K562 (cell line): Measurements from ENCODE around the gene LAG3. TPM values are rescaled to one million over a fixed set of nuclear protein-coding genes. Genes with fewer than 3 reads are reported as not detected.
A peak's percentile ranks its signal among the peaks of the same experiment; 100 is the strongest.

ENCODE experiments used
- ARID1B ChIP-seq: fragments of 450-650 bp; IDR thresholded peaks from 2 replicates; pipeline ENCODE4 v1.6.1; 2016; ENCODE audit warnings: antibody characterized with exemption, mild to moderate bottlenecking, inconsistent platforms
- HDAC8 ChIP-seq: fragments of 450-650 bp; IDR thresholded peaks from 2 replicates; pipeline ENCODE4 v1.6.1; 2016; ENCODE audit warnings: mild to moderate bottlenecking, missing genetic modification characterization, moderate library complexity, missing compliant biosample characterization
- MCM7 ChIP-seq, 2 experiments: fragments of 450-650 bp; IDR thresholded peaks; 2 replicates each; pipeline ENCODE4 v1.6.1; 2016 to 2018
- NONO ChIP-seq, 2 experiments: fragments of 200-400 bp in 1 of 2; fragments of 450-650 bp in 1 of 2; formaldehyde crosslinking in 1 of 2; IDR thresholded peaks; 2 replicates each; pipeline ENCODE4 v1.6.1; 2017; ENCODE audit warnings: low read depth in 2 of 2, mild to moderate bottlenecking in 2 of 2, moderate library complexity in 2 of 2, low read length in 1 of 2
- PCBP1 ChIP-seq: fragments of 200-400 bp; formaldehyde crosslinking; IDR thresholded peaks from 2 replicates; pipeline ENCODE4 v1.6.1; 2018; ENCODE audit warnings: mild to moderate bottlenecking, low read depth, low read length; ENCODE audit not compliant: poor library complexity, severe bottlenecking
- TBP ChIP-seq: optimal IDR thresholded peaks from 2 replicates; pipeline ENCODE3; 2011; ENCODE audit warnings: low read depth, low read length, improper control_type of control experiment
- TFAM ChIP-seq: fragments of 250-450 bp; sonication (Bioruptor Pico); conservative IDR thresholded peaks from 2 replicates; pipeline ENCODE4 v1.5.0; 2021; ENCODE audit warnings: mild to moderate bottlenecking, moderate library complexity
- TRIM24 ChIP-seq, 2 experiments: fragments of 450-650 bp; IDR thresholded peaks; 2 replicates each; pipeline ENCODE4 v1.6.1; 2016
- ZBTB8A ChIP-seq: fragments of 450-650 bp; IDR thresholded peaks from 2 replicates; pipeline ENCODE4 v1.6.1; 2018; ENCODE audit warnings: mild to moderate bottlenecking, moderate library complexity; ENCODE audit not compliant: partially characterized antibody
- ZNF217 ChIP-seq: sonication (generic); formaldehyde crosslinking; IDR thresholded peaks from 2 replicates; pipeline ENCODE4 v1.8.0; 2022; ENCODE audit warnings: mild to moderate bottlenecking, missing genetic modification reagents
- ZNF384 ChIP-seq: IDR thresholded peaks from 2 replicates; pipeline ENCODE4 v1.6.1; 2012; ENCODE audit warnings: low read depth, low read length, improper control_type of control experiment
- ZNF707 ChIP-seq: fragments of 250-450 bp; sonication (Bioruptor Pico); conservative IDR thresholded peaks from 2 replicates; pipeline ENCODE4 v1.8.0; 2022; ENCODE audit warnings: inconsistent platforms, mild to moderate bottlenecking, moderate library complexity
- ZNF717 ChIP-seq: fragments of 250-450 bp; sonication (Bioruptor Pico); IDR thresholded peaks from 2 replicates; pipeline ENCODE4 v1.5.0; 2021
- polyA plus RNA-seq, 8 experiments: library from polyadenylated mRNA; depleted of rRNA in 4 of 8; stranded (reverse) in 5 of 8; unstranded in 3 of 8; fragments of >200 nt; fragmentation: Nextera tagmentation in 2 of 8; fragmentation: Illumina TruSeq in 1 of 8; extraction: Ambion mirVana in 2 of 8; extraction: Trizol in 1 of 8; gene quantifications; 2 replicates each; pipeline versions ENCODE4 v1.2.1 to v1.2.3, GENCODE V29; 2011 to 2014; ENCODE audit warnings: inconsistent platforms in 1 of 8, missing spikeins in 1 of 8
- total RNA-seq, 7 experiments: library from RNA; depleted of rRNA in 6 of 7; stranded (reverse); fragments of >200 nt in 6 of 7; fragmentation: Illumina TruSeq in 2 of 7; extraction: Trizol in 2 of 7; gene quantifications; 2 replicates each; pipeline versions ENCODE4 v1.2.1 to v1.2.3, GENCODE V29; 2011 to 2021; ENCODE audit warnings: low replicate concordance in 1 of 7
- TF ChIP-seq, protein P1 (sequence below), 2 experiments: fragments of 450-650 bp in 1 of 2; sonication (generic) in 1 of 2; formaldehyde crosslinking in 1 of 2; IDR thresholded peaks; 2 replicates each; pipeline versions ENCODE4 v1.7.1 to v1.9.0; 2016 to 2022; ENCODE audit warnings: inconsistent platforms in 1 of 2, mild to moderate bottlenecking in 1 of 2, missing genetic modification reagents in 1 of 2
- TF ChIP-seq, protein P2 (sequence below): fragments of 250-450 bp; sonication (Bioruptor Pico); IDR thresholded peaks from 2 replicates; pipeline ENCODE4 v1.6.1; 2021; ENCODE audit warnings: mild to moderate bottlenecking
- TF ChIP-seq, protein P3 (sequence below): fragments of 250-450 bp; sonication (Bioruptor Pico); IDR thresholded peaks from 2 replicates; pipeline ENCODE4 v1.8.0; 2022; ENCODE audit warnings: moderate library complexity, mild to moderate bottlenecking, inconsistent platforms
- TF ChIP-seq, protein P4 (sequence below): fragments of 450-650 bp; IDR thresholded peaks from 2 replicates; pipeline ENCODE4 v1.6.1; 2016; ENCODE audit warnings: missing biosample characterization, missing genetic modification characterization

LAG3 gene
- total and polyA plus RNA-seq, 9 of the 15 experiments (the other 6 are each of a cell fraction or from before 2014, with no cell fraction given): 0.07 to 0.66 (median 0.09) TPM; not detected in 1

DNA sequence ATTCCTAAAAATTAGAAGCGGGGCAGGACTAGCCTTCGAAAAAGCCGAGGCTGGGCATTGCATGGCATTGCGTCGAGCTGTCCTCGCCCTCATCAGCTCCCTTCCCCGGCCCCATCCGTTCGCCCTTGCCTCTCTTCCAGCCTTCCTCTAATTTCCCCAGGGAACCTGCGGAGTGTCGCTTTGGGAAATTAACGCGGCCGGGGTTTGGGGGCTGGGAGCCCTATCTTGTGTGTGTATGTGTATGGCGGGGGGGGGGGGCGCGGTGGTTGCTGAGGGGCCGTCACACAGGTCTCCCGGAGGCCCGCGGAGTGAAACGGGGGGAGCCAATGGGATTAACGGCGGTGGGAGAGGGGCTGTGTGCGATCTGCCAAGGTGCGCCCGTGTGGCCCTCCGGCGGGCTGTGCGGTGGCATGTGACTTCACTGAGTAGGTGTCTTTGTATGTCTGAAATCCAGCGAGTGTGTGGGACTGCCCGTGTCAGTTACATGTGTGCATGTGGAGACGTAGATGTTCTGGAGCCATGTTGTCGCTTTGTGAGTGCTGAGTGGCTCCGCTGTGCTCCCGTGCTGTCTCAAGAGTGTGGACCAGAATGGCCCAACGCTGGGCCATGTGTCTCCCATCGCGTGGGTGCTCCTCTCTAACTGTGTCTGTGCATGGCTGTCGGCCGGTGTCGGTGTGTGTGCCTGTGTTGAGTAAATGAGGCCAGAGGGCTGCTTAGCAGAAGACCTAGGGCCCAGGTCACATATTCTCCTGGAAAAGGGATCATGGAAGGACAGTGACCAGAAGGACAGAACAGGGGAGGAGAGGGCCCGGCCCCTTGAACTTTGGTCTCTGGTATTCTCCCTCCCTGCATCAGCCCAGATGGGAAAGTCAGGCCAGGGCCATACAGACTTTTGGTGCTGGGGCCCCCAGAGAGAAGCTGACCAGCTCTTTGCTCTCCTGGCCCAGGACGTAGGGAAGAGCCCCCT, 4.7 kb upstream of the LAG3 start (continued):
- TF ChIP-seq, protein P1, sequence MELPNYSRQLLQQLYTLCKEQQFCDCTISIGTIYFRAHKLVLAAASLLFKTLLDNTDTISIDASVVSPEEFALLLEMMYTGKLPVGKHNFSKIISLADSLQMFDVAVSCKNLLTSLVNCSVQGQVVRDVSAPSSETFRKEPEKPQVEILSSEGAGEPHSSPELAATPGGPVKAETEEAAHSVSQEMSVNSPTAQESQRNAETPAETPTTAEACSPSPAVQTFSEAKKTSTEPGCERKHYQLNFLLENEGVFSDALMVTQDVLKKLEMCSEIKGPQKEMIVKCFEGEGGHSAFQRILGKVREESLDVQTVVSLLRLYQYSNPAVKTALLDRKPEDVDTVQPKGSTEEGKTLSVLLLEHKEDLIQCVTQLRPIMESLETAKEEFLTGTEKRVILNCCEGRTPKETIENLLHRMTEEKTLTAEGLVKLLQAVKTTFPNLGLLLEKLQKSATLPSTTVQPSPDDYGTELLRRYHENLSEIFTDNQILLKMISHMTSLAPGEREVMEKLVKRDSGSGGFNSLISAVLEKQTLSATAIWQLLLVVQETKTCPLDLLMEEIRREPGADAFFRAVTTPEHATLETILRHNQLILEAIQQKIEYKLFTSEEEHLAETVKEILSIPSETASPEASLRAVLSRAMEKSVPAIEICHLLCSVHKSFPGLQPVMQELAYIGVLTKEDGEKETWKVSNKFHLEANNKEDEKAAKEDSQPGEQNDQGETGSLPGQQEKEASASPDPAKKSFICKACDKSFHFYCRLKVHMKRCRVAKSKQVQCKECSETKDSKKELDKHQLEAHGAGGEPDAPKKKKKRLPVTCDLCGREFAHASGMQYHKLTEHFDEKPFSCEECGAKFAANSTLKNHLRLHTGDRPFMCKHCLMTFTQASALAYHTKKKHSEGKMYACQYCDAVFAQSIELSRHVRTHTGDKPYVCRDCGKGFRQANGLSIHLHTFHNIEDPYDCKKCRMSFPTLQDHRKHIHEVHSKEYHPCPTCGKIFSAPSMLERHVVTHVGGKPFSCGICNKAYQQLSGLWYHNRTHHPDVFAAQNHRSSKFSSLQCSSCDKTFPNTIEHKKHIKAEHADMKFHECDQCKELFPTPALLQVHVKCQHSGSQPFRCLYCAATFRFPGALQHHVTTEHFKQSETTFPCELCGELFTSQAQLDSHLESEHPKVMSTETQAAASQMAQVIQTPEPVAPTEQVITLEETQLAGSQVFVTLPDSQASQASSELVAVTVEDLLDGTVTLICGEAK (IDR thresholded peaks at IDR 0.05): peak; percentile 12; the same call in 1 of the 2 replicates
- TF ChIP-seq, protein P1 (CRISPR knock-in tag; IDR thresholded peaks at IDR 0.05): no peak
- TF ChIP-seq ARID1B: no peak
- no peak for TF ChIP-seq TBP
- TF ChIP-seq, protein P2, sequence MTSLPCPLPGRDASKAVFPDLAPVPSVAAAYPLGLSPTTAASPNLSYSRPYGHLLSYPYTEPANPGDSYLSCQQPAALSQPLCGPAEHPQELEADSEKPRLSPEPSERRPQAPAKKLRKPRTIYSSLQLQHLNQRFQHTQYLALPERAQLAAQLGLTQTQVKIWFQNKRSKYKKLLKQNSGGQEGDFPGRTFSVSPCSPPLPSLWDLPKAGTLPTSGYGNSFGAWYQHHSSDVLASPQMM (CRISPR knock-in tag): no peak
- TF ChIP-seq HDAC8 (tag): no peak
- TF ChIP-seq TRIM24 (IDR thresholded peaks at IDR 0.05): no peak
- TF ChIP-seq, protein P3, sequence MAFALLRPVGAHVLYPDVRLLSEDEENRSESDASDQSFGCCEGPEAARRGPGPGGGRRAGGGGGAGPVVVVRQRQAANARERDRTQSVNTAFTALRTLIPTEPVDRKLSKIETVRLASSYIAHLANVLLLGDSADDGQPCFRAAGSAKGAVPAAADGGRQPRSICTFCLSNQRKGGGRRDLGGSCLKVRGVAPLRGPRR (CRISPR knock-in tag): no peak
- no peak for TF ChIP-seq TFAM (CRISPR knock-in tag)
- TF ChIP-seq MCM7 (IDR thresholded peaks at IDR 0.05): no peak
- TF ChIP-seq ZNF717 (CRISPR knock-in tag): no peak
- no peak for TF ChIP-seq PCBP1
- no peak for TF ChIP-seq ZNF384
- no peak for TF ChIP-seq ZBTB8A
- TF ChIP-seq NONO (IDR thresholded peaks at IDR 0.05; ENCODE audit: low read depth in 2 of 2, low read length in 1 of 2): no peak
- TF ChIP-seq ZNF217 (CRISPR knock-in tag): no peak
- TF ChIP-seq, protein P4, sequence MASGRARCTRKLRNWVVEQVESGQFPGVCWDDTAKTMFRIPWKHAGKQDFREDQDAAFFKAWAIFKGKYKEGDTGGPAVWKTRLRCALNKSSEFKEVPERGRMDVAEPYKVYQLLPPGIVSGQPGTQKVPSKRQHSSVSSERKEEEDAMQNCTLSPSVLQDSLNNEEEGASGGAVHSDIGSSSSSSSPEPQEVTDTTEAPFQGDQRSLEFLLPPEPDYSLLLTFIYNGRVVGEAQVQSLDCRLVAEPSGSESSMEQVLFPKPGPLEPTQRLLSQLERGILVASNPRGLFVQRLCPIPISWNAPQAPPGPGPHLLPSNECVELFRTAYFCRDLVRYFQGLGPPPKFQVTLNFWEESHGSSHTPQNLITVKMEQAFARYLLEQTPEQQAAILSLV (tag): no peak
- TF ChIP-seq ZNF707 (CRISPR knock-in tag): no peak
